ENCODE measurements around the gene TST. TPM values are rescaled to one million over a fixed set of nuclear protein-coding genes. Genes with fewer than 3 reads are reported as not detected.

The TST gene
- total RNA-seq = 59.9 and 89.4 TPM in 2 replicates

GRCh38 chr22:37019309-37020191 lies at the start of gene TST, which contains the start of gene MPST:
Gene TST, minus strand, starts transcription at chr22:37019447. Its CDS starts 715 bp downstream, at chr22:37018732.
Gene MPST, plus strand, starts transcription at chr22:37019742. Its CDS starts 95 bp downstream, at chr22:37019837.

DNA sequence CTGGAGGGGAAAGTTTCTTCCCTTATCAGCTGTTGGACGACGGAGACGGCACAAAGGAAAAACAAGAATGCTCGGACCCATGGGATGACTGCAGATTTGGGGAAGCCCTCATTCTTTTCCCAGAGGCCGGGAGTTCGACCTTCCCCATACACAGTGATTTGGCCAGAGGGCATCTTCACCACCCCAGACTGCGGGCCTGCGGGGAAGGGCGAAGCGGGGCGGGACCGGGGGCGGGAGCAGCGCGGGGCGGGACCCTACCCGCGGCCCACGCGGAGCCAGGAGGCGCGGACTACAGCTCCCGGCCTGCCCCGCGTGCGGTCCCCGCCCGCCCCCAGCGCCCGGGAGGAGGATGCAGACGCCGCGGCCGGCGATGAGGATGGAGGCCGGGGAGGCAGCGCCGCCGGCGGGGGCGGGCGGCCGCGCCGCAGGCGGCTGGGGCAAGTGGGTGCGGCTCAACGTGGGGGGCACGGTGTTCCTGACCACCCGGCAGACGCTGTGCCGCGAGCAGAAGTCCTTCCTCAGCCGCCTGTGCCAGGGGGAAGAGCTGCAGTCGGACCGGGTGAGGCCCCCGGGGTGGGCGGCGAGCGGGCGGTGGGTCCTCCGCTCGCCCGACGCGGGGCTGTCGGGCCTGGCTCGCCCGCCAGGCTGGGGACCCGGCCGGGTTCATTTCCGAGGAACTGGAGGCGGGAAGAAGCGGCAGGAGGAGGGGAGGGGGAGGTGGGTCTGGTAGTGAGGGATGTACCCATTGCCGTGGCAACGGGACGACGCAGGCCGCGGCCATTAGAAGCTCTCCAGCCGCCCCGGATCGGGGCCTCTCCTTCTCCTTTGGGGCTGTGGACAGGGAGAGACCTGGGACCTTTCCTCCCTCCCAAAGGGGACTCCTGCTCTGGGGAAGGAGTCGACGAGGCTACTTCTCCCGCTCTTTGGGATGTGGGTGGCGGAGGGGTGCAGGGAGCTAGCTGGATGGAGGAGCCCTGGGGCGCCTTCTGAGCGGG lies 32.4 kb upstream of the TST start, which contains the start of gene KCTD17:
TSS of gene KCTD17 (plus strand) at position 352 of the 995 bp plus-strand sequence. CDS start at position 371, 19 bp downstream.

Other genes starting within 250 kb of the TST start
- gene IFT27, start 243.3 kb downstream of the TST start, total RNA-seq = 15.4 and 24.2 TPM in 2 replicates
- gene PVALB, start 202.4 kb downstream of the TST start, total RNA-seq = not detected in 2 replicates
- not detected in 2 replicates for gene NCF4, start 158.4 kb downstream of the TST start, total RNA-seq
- 0.17 and 0.82 TPM in 2 replicates for gene CSF2RB, start 105.8 kb downstream of the TST start, total RNA-seq
- 227 TPM in 2 replicates for gene MPST, start 295 bp upstream of the TST start, total RNA-seq
- gene KCTD17, start 32.3 kb upstream of the TST start, total RNA-seq = 18.6 and 33.7 TPM in 2 replicates
- 0.12 TPM in 1 of 2 replicates, not detected in the other for gene TMPRSS6, start 90.3 kb upstream of the TST start, total RNA-seq
- gene IL2RB, start 130.5 kb upstream of the TST start, total RNA-seq = 0.12 and 0.60 TPM in 2 replicates
- gene C1QTNF6, start 168.8 kb upstream of the TST start, total RNA-seq = 24.9 and 26.5 TPM in 2 replicates
- under 0.01 TPM in 1 of 2 replicates, not detected in the other for gene SSTR3, start 193.0 kb upstream of the TST start, total RNA-seq
- gene RAC2, start 224.8 kb upstream of the TST start, total RNA-seq = 26.0 and 30.2 TPM in 2 replicates